HEK293 (cell line): ENCODE results near the gene SUSD3.

Experiments
- CTCF ChIA-PET: fragments of 350-600 bp; formaldehyde crosslinking; extraction: SDS; loops from one replicate; lab custom pipeline; 2021; ENCODE audit warnings: antibody characterized with exemption; lab: Yijun Ruan, JAX
- POLR2A ChIA-PET: fragments of 300-600 bp; formaldehyde crosslinking; extraction: SDS; loops from one replicate; lab custom pipeline; 2020; ENCODE audit warnings: antibody characterized with exemption, inconsistent platforms; lab: Yijun Ruan, JAX
- H3K27ac ChIP-seq: fragments of 200-500 bp; sonication (Bioruptor generic); 2 replicates; pipeline ENCODE4 v1.5.1; 2014; ENCODE audit warnings: low read depth, low read length, control low read depth, inconsistent platforms; ENCODE audit errors: extremely low read depth
- H3K36me3 ChIP-seq, 2 experiments: fragments of 200-500 bp in 1 of 2; sonication (Bioruptor generic) in 1 of 2; 1 replicate in 1 of 2; 2 replicates in 1 of 2; pipeline ENCODE4 v1.5.1; 2014 to 2017; ENCODE audit warnings: inconsistent platforms in 2 of 2, low read length in 2 of 2; ENCODE audit not compliant: control insufficient read depth in 2 of 2, insufficient read depth in 1 of 2
- H3K4me1 ChIP-seq: fragments of 200-500 bp; sonication (Bioruptor generic); 2 replicates; pipeline ENCODE4 v1.5.1; 2014; ENCODE audit warnings: mild to moderate bottlenecking, low read length, inconsistent platforms; ENCODE audit not compliant: control insufficient read depth, insufficient read depth
- H3K4me3 ChIP-seq: 2 replicates; pipeline ENCODE4 v1.5.1; 2011; ENCODE audit warnings: low read depth, mild to moderate bottlenecking, control low read depth, low read length, moderate library complexity
- H3K9me3 ChIP-seq: fragments of 200-500 bp; sonication (Bioruptor generic); 2 replicates; pipeline ENCODE4 v1.5.1; 2014; ENCODE audit warnings: low read depth, low read length, inconsistent platforms; ENCODE audit not compliant: control insufficient read depth, insufficient read depth
- EGR2 ChIP-seq: fragments of 450-650 bp; formaldehyde crosslinking; IDR thresholded peaks from 2 replicates; pipeline ENCODE4 v1.5.1; 2016; ENCODE audit warnings: low read depth, missing biosample characterization, missing genetic modification characterization
- GLI4 ChIP-seq: fragments of 450-650 bp; formaldehyde crosslinking; IDR thresholded peaks from 2 replicates; pipeline ENCODE4 v1.5.1; 2016; ENCODE audit warnings: missing biosample characterization, missing genetic modification characterization
- KLF9 ChIP-seq: fragments of 450-650 bp; formaldehyde crosslinking; IDR thresholded peaks from 2 replicates; pipeline ENCODE4 v1.5.1; 2016; ENCODE audit warnings: missing biosample characterization, missing genetic modification characterization, low read depth
- PRDM1 ChIP-seq: fragments of 450-650 bp; formaldehyde crosslinking; IDR thresholded peaks from 2 replicates; pipeline ENCODE4; 2016; ENCODE audit warnings: missing biosample characterization, missing genetic modification characterization
- SP3 ChIP-seq: fragments of 450-650 bp; formaldehyde crosslinking; IDR thresholded peaks from 2 replicates; pipeline ENCODE4 v1.5.1; 2016; ENCODE audit warnings: missing biosample characterization, missing genetic modification characterization
- ZNF10 ChIP-seq: fragments of 450-650 bp; formaldehyde crosslinking; IDR thresholded peaks from 2 replicates; pipeline ENCODE4 v1.5.1; 2017; ENCODE audit warnings: missing biosample characterization, missing genetic modification characterization
- ZNF280D ChIP-seq: fragments of 450-650 bp; formaldehyde crosslinking; IDR thresholded peaks from 2 replicates; pipeline ENCODE4 v1.5.1; 2016; ENCODE audit warnings: missing biosample characterization, missing genetic modification characterization
- ZNF518A ChIP-seq: fragments of 450-650 bp; formaldehyde crosslinking; conservative IDR thresholded peaks from 2 replicates; pipeline ENCODE4 v1.5.1; 2016; ENCODE audit warnings: low read depth, missing biosample characterization, missing genetic modification characterization
- ZNF639 ChIP-seq: fragments of 450-650 bp; formaldehyde crosslinking; IDR thresholded peaks from 2 replicates; pipeline ENCODE4 v1.5.1; 2016; ENCODE audit warnings: missing biosample characterization, missing genetic modification characterization
- ZNF837 ChIP-seq: fragments of 450-650 bp; formaldehyde crosslinking; IDR thresholded peaks from 2 replicates; pipeline ENCODE4 v1.5.1; 2016; ENCODE audit warnings: missing biosample characterization, missing genetic modification characterization
- TF ChIP-seq, protein P1 (sequence below): fragments of 450-650 bp; formaldehyde crosslinking; IDR thresholded peaks from 2 replicates; pipeline ENCODE4 v1.5.1; 2016; ENCODE audit warnings: missing biosample characterization, missing genetic modification characterization, borderline replicate concordance
- TF ChIP-seq, protein P2 (sequence below): fragments of 450-650 bp; formaldehyde crosslinking; IDR thresholded peaks from 2 replicates; pipeline ENCODE4 v1.5.1; 2016; ENCODE audit warnings: missing biosample characterization, missing genetic modification characterization
- TF ChIP-seq, protein P3 (sequence below): fragments of 450-650 bp; formaldehyde crosslinking; IDR thresholded peaks from 2 replicates; pipeline ENCODE4 v1.5.0; 2017; ENCODE audit warnings: missing biosample characterization, missing genetic modification characterization, borderline replicate concordance

SUSD3 gene

DNA sequence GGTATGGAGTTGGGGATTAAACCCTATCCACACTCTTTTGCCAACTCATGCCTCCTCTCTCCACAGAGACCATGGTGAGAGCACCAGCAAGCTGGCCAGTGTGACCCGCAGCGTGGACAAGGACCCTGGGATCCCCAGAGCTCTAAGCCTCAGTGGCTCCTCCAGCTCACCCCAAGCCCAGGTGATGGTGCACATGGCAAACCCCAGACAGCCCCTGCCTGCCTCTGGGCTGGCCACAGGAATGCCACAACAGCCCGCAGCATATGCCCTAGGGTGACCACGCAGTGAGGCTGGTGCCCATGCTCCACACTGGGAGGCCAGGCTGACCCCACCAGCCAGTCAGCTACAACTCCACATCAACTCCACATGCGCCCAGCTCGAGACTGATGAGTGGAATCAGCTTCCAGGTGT is 26.0 kb downstream of the SUSD3 start (continued):
- no peak for TF ChIP-seq ZNF280D (tag by site-specific recombination)
- TF ChIP-seq, all 188 proteins: peak for 0

DNA sequence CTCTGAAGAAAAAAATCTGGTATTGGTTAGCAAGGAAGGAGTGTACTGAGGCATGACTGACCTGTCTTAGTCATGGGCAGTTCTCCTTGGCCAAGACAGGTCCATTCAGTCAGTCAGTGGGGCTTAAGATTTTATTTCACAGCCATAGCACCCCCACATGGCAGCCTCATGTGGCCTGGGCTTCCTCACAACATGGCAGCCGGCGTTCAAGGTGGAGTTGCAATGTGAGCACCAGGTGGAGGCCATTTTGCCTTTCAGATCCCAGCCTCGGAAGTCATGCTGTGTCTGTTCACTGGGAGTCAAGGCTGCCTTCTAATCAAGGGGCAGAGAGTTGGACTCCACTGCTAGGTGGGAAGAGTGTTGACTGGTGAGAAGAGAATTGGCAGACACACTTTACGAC is 27.2 kb downstream of the SUSD3 start:
- no peaks in the 10 kb centered on the region for H3K9me3 ChIP-seq
- POLR2A ChIA-PET: interaction anchor here (0.6 kb wide), 1 partner anchor 80 kb away, joined by 3 read pairs; no protein-coding TSS in a partner anchor
- no peak overlapping the region for H3K27ac ChIP-seq
- H3K4me1 ChIP-seq: no peaks in the 10 kb centered on the region
- CTCF ChIA-PET: interaction anchor here (0.7 kb wide), 1 partner anchor 9 kb away, joined by 3 read pairs; no protein-coding TSS in a partner anchor
- TF ChIP-seq SP3: no peak
- H3K36me3 ChIP-seq: no peaks in the 10 kb centered on the region
- H3K4me3 ChIP-seq: no peak overlapping the region

DNA sequence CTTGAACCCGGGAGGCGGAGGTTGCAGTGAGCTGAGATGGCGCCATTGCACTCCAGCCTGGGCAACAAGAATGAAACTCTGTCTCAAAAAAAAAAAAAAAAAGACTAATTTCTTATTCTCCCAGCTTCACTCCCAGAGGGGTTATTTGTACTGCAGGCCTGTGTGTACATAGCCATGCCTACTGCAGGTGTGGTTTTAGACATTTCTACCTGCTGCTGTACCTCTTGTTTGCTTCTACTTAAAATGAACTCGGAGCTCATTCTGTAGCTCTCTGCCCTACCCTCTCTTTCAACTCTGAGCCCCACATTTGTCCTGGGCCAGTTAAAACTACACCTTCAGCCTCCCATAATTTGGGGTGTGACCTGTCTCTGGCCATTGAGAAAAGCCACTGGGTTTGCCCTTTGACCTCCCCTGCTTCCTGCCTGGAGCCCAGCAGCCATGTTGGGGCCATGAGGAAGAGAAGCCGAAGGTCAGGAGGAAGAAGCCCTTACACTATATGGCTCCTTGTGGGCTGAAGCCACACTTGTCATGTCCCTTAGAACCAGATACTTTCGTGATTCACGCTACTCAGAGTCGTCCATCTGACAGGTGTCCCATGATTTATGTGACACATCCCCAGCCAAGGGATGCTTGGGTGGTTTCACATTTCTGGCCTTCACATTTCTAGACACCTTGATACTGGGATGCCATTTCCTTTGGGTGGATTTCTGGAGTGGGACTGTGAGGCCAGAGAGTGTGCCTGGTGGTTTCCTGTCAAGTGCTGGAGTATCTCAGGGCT is 28.1 kb downstream of the SUSD3 start:
- CTCF ChIA-PET: no interaction called here
- no peak overlapping the region for H3K4me3 ChIP-seq
- H3K9me3 ChIP-seq: no peaks in the 10 kb centered on the region
- no peaks in the 10 kb centered on the region for H3K36me3 ChIP-seq
- no peaks in the 10 kb centered on the region for H3K4me1 ChIP-seq
- POLR2A ChIA-PET: interaction anchor here (0.6 kb wide), 1 partner anchor 10 kb away, joined by 6 read pairs; no protein-coding TSS in a partner anchor
- H3K27ac ChIP-seq: no peak overlapping the region
- TF ChIP-seq ZNF639 (no peak), PRDM1 (tag by site-specific recombination) (no peak), ZNF10 (tag by site-specific recombination) (no peak), GLI4 (tag by site-specific recombination) (no peak), EGR2 (tag by site-specific recombination) (no peak), ZNF837 (tag by site-specific recombination) (no peak), ZNF518A (no peak), KLF9 (tag by site-specific recombination) (no peak)
- TF ChIP-seq, protein P1, sequence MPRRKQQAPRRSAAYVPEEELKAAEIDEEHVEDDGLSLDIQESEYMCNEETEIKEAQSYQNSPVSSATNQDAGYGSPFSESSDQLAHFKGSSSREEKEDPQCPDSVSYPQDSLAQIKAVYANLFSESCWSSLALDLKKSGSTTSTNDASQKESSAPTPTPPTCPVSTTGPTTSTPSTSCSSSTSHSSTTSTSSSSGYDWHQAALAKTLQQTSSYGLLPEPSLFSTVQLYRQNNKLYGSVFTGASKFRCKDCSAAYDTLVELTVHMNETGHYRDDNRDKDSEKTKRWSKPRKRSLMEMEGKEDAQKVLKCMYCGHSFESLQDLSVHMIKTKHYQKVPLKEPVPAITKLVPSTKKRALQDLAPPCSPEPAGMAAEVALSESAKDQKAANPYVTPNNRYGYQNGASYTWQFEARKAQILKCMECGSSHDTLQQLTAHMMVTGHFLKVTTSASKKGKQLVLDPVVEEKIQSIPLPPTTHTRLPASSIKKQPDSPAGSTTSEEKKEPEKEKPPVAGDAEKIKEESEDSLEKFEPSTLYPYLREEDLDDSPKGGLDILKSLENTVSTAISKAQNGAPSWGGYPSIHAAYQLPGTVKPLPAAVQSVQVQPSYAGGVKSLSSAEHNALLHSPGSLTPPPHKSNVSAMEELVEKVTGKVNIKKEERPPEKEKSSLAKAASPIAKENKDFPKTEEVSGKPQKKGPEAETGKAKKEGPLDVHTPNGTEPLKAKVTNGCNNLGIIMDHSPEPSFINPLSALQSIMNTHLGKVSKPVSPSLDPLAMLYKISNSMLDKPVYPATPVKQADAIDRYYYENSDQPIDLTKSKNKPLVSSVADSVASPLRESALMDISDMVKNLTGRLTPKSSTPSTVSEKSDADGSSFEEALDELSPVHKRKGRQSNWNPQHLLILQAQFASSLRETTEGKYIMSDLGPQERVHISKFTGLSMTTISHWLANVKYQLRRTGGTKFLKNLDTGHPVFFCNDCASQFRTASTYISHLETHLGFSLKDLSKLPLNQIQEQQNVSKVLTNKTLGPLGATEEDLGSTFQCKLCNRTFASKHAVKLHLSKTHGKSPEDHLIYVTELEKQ (tag by site-specific recombination): no peak
- TF ChIP-seq, protein P2, sequence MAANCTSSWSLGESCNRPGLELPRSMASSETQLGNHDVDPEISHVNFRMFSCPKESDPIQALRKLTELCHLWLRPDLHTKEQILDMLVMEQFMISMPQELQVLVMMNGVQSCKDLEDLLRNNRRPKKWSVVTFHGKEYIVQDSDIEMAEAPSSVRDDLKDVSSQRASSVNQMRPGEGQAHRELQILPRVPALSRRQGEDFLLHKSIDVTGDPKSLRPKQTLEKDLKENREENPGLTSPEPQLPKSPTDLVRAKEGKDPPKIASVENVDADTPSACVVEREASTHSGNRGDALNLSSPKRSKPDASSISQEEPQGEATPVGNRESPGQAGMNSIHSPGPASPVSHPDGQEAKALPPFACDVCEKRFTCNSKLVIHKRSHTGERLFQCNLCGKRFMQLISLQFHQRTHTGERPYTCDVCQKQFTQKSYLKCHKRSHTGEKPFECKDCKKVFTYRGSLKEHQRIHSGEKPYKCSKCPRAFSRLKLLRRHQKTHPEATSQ: no peak
- TF ChIP-seq, protein P3, sequence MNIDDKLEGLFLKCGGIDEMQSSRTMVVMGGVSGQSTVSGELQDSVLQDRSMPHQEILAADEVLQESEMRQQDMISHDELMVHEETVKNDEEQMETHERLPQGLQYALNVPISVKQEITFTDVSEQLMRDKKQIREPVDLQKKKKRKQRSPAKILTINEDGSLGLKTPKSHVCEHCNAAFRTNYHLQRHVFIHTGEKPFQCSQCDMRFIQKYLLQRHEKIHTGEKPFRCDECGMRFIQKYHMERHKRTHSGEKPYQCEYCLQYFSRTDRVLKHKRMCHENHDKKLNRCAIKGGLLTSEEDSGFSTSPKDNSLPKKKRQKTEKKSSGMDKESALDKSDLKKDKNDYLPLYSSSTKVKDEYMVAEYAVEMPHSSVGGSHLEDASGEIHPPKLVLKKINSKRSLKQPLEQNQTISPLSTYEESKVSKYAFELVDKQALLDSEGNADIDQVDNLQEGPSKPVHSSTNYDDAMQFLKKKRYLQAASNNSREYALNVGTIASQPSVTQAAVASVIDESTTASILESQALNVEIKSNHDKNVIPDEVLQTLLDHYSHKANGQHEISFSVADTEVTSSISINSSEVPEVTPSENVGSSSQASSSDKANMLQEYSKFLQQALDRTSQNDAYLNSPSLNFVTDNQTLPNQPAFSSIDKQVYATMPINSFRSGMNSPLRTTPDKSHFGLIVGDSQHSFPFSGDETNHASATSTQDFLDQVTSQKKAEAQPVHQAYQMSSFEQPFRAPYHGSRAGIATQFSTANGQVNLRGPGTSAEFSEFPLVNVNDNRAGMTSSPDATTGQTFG (tag by site-specific recombination): no peak
- TF ChIP-seq, all 188 proteins: peak for 0
